Stimulated activated CD4-positive, alpha-beta T cell treated with anti-CD3 and anti-CD28 coated beads, Interleukin-12 subunit alpha, Interleukin-12 subunit beta, amount 100 ng/mL, for 24 hours (primary cell): ENCODE data around the gene PARVG.
"Not testable (repeated sequence)": the region's sequence is repeated elsewhere in the genome, so short reads cannot be mapped to it uniquely, and the experiment has no call there.

Experiments
- DNase-seq, 2 experiments: peaks; one replicate each; pipeline ENCODE4 v3.0.0-alpha.2; 2020; ENCODE audit warnings: low read depth in 2 of 2

PARVG gene

GRCh38 chr22:44211946-44212930 is 31.5 kb downstream of the PARVG start:
- DNase-seq, result no peak

GRCh38 chr22:44212936-44213335 is 32.2 kb downstream of the PARVG start:
- DNase-seq, result no peak

GRCh38 chr22:44213489-44214043 is 32.8 kb downstream of the PARVG start:
- no peak for DNase-seq

- no peak for DNase-seq
Observed at GRCh38 chr22:44214187-44214586, 33.5 kb downstream of the PARVG start.

- no peak for DNase-seq
Observed at GRCh38 chr22:44214764-44215163, 34.0 kb downstream of the PARVG start.

GRCh38 chr22:44215287-44215686 is 34.6 kb downstream of the PARVG start:
- DNase-seq, result no peak

- DNase-seq, result no peak
Observed at GRCh38 chr22:44217346-44217745, 36.6 kb downstream of the PARVG start.

GRCh38 chr22:44218071-44218470 is 37.3 kb downstream of the PARVG start:
- DNase-seq, result no peak

GRCh38 chr22:44219101-44219870 is 38.6 kb downstream of the PARVG start:
- DNase-seq, result no peak

GRCh38 chr22:44220727-44221680 is 40.3 kb downstream of the PARVG start:
- no peak for DNase-seq

- DNase-seq, result no peak
Observed at GRCh38 chr22:44221710-44222475, 41.2 kb downstream of the PARVG start.

GRCh38 chr22:44224166-44224565 is 43.4 kb downstream of the PARVG start:
- DNase-seq, result no peak

GRCh38 chr22:44225091-44225689 is 44.5 kb downstream of the PARVG start:
- no peak for DNase-seq

GRCh38 chr22:44225812-44226211 is 45.1 kb downstream of the PARVG start:
- no peak for DNase-seq

- DNase-seq, result no peak
Observed at GRCh38 chr22:44229331-44229730, 48.6 kb downstream of the PARVG start.

GRCh38 chr22:44229809-44230208 is 49.1 kb downstream of the PARVG start:
- no peak for DNase-seq

- DNase-seq, result no peak
Observed at GRCh38 chr22:44231233-44231632, 50.5 kb downstream of the PARVG start.

GRCh38 chr22:44234372-44234771 is 53.6 kb downstream of the PARVG start:
- not testable (repeated sequence) for DNase-seq

- DNase-seq, result no peak
Observed at GRCh38 chr22:44237290-44237689, 56.6 kb downstream of the PARVG start.

- not testable (repeated sequence) for DNase-seq
Observed at GRCh38 chr22:44241121-44241520, 60.4 kb downstream of the PARVG start.
